Measurements from ENCODE around the gene PACSIN1.

GRCh38 chr6:34438705-34439104 is 27.2 kb upstream of the PACSIN1 start:
- TF ChIP-seq ZNF510 (tag by site-specific recombination; IDR thresholded peaks at IDR 0.05; ENCODE audit: insufficient replicate concordance) (no peak), HOXA7 (CRISPR knock-in tag; IDR thresholded peaks at IDR 0.05; ENCODE audit: borderline replicate concordance) (no peak), CTCF (tag by site-specific recombination; IDR thresholded peaks at IDR 0.05) (no peak)

Data from HEK293 (cell line).